GM12878 (cell line): ENCODE data around the gene TPST1. TPM values are rescaled to one million over a fixed set of nuclear protein-coding genes. Genes with fewer than 3 reads are reported as not detected.

ENCODE experiments used
- ATAC-seq: fragments of 200-7000 bp; cut with Tn5 transposase; 3 replicates; pipeline ENCODE4 v1.9.1; 2020; ENCODE audit warnings: mild to moderate bottlenecking, moderate library complexity
- BruUV-seq: library from RNA; stranded (reverse); fragments of 400-500 nt; replicated peaks from 2 replicates; lab custom pipeline; 2021; lab: Mats Ljungman, UMichigan
- CTCF ChIA-PET: fragments of 300-600 bp; sonication (Branson Sonifier 250); formaldehyde crosslinking; extraction: SDS; loops from one replicate; lab custom pipeline; 2021; ENCODE audit warnings: inconsistent platforms; lab: Yijun Ruan, JAX
- POLR2A ChIA-PET: fragments of 350-600 bp; formaldehyde crosslinking; extraction: SDS; loops from one replicate; lab custom pipeline; 2021; ENCODE audit warnings: inconsistent platforms; lab: Charles Lee
- RAD21 ChIA-PET: fragments of 300-600 bp; sonication (Branson Sonifier 250); formaldehyde crosslinking; loops from one replicate; lab custom pipeline; 2023; ENCODE audit warnings: antibody characterized with exemption; ENCODE audit not compliant: unreplicated experiment; lab: Charles Lee
- SMC1A ChIA-PET: fragments of 300-600 bp; sonication (Branson Sonifier 250); formaldehyde crosslinking; loops from one replicate; lab custom pipeline; 2023; ENCODE audit not compliant: unreplicated experiment, uncharacterized antibody; lab: Charles Lee
- DNase-seq: peaks from one replicate; pipeline ENCODE4 v3.0.0-alpha.2; 2011; ENCODE audit warnings: low read depth, low spot score
- FAIRE-seq: peaks from 3 replicates; lab custom pipeline; 2011; peaks lifted over from hg19 to GRCh38; lab: Jason Lieb, UNC
- H2AFZ ChIP-seq: 2 replicates; pipeline ENCODE4 v1.6.0; 2011; ENCODE audit warnings: low read depth, low read length, control low read depth; ENCODE audit not compliant: control insufficient read depth
- H3K27ac ChIP-seq: 2 replicates; pipeline ENCODE4 v1.5.1; 2011; ENCODE audit warnings: control low read depth; ENCODE audit not compliant: control insufficient read depth, insufficient read depth
- H3K27me3 ChIP-seq, 2 experiments: replicated peaks in 1 of 2; 2 replicates each; pipeline versions ENCODE4 v1.6.0 to v1.6.1; 2011; ENCODE audit warnings: low read length in 1 of 2; ENCODE audit not compliant: control insufficient read depth in 2 of 2, insufficient read depth in 2 of 2
- H3K36me3 ChIP-seq, 2 experiments: 2 replicates each; pipeline ENCODE4 v1.5.1; 2011; ENCODE audit warnings: low read length in 1 of 2; ENCODE audit not compliant: control insufficient read depth in 2 of 2, insufficient read depth in 2 of 2
- H3K4me1 ChIP-seq: 2 replicates; pipeline ENCODE4 v1.6.1; 2011; ENCODE audit warnings: mild to moderate bottlenecking, low read length, moderate library complexity, mixed read lengths; ENCODE audit not compliant: control insufficient read depth, insufficient read depth
- H3K4me2 ChIP-seq: 2 replicates; pipeline ENCODE4 v1.6.0; 2011; ENCODE audit warnings: control low read depth; ENCODE audit not compliant: control insufficient read depth, insufficient read depth
- H3K4me3 ChIP-seq: fragments of 200-600 bp; sonication (generic); 2 replicates; pipeline ENCODE4 v1.5.1; 2016
- H3K79me2 ChIP-seq: 2 replicates; pipeline ENCODE4 v1.6.0; 2011; ENCODE audit warnings: low read length; ENCODE audit not compliant: control insufficient read depth, insufficient read depth
- H3K9ac ChIP-seq: 2 replicates; pipeline ENCODE4 v1.8.0; 2011; ENCODE audit warnings: low read length, control low read depth, mixed read lengths; ENCODE audit not compliant: control insufficient read depth, insufficient read depth
- H3K9me3 ChIP-seq: replicated peaks from 3 replicates; pipeline ENCODE4 v1.5.1; 2011; ENCODE audit warnings: mild to moderate bottlenecking, low read length; ENCODE audit not compliant: control insufficient read depth, insufficient read depth
- H4K20me1 ChIP-seq: 2 replicates; pipeline ENCODE4 v1.6.0; 2011; ENCODE audit not compliant: control insufficient read depth, insufficient read depth
- ATF3 ChIP-seq: IDR thresholded peaks from 2 replicates; pipeline ENCODE4 v1.6.1; 2011; ENCODE audit warnings: low read depth, mild to moderate bottlenecking, low read length, moderate library complexity, borderline replicate concordance; ENCODE audit errors: extremely low read depth
- BHLHE40 ChIP-seq, 2 experiments: fragments of 450-650 bp in 1 of 2; IDR thresholded peaks; 2 replicates each; pipeline ENCODE4 v1.6.1; 2011 to 2017; ENCODE audit warnings: low read depth in 2 of 2, borderline replicate concordance in 1 of 2, improper control_type of control experiment in 1 of 2, low read length in 1 of 2, mild to moderate bottlenecking in 1 of 2
- DPF2 ChIP-seq: fragments of 450-650 bp; IDR thresholded peaks from 2 replicates; pipeline ENCODE4 v1.6.1; 2017; ENCODE audit warnings: mild to moderate bottlenecking
- FOS ChIP-seq: IDR thresholded peaks from 3 replicates; pipeline ENCODE4 v1.6.1; 2011; ENCODE audit warnings: borderline replicate concordance; ENCODE audit not compliant: insufficient read length; ENCODE audit errors: extremely low read depth
- HDAC6 ChIP-seq: fragments of 200-600 bp; sonication (generic); IDR thresholded peaks from one replicate; pipeline ENCODE4 v1.8.0; 2017; ENCODE audit warnings: antibody characterized with exemption; ENCODE audit not compliant: unreplicated experiment
- NFYB ChIP-seq: IDR thresholded peaks from 2 replicates; pipeline ENCODE4 v1.6.1; 2011; ENCODE audit warnings: low read depth, mild to moderate bottlenecking, low read length, improper control_type of control experiment, moderate library complexity; ENCODE audit not compliant: insufficient read depth
- NRF1 ChIP-seq: conservative IDR thresholded peaks from 2 replicates; pipeline ENCODE4 v1.6.1; 2011; ENCODE audit warnings: mild to moderate bottlenecking, low read depth, low read length, improper control_type of control experiment
- PAX5 ChIP-seq: IDR thresholded peaks from 2 replicates; pipeline ENCODE4 v1.6.1; 2011; ENCODE audit warnings: low read depth, low read length, borderline replicate concordance
- RAD51 ChIP-seq: fragments of 450-650 bp; IDR thresholded peaks from 2 replicates; pipeline ENCODE4 v1.6.1; 2016; ENCODE audit warnings: moderate library complexity, mild to moderate bottlenecking, inconsistent platforms
- SMAD1 ChIP-seq: fragments of 450-650 bp; IDR thresholded peaks from 2 replicates; pipeline ENCODE4 v1.6.1; 2018; ENCODE audit warnings: mild to moderate bottlenecking, low read depth; ENCODE audit not compliant: partially characterized antibody
- SMC3 ChIP-seq: IDR thresholded peaks from 2 replicates; pipeline ENCODE4 v1.6.1; 2011; ENCODE audit warnings: low read length, improper control_type of control experiment, borderline replicate concordance
- STAT3 ChIP-seq: IDR thresholded peaks from 2 replicates; pipeline ENCODE4 v1.6.1; 2011; ENCODE audit warnings: low read depth, low read length, improper control_type of control experiment
- SUZ12 ChIP-seq: fragments of 200-600 bp; sonication (generic); IDR thresholded peaks from one replicate; pipeline ENCODE4 v1.6.1; 2018; ENCODE audit warnings: antibody characterized with exemption, mild to moderate bottlenecking; ENCODE audit not compliant: unreplicated experiment
- YBX1 ChIP-seq: fragments of 450-650 bp; IDR thresholded peaks from 2 replicates; pipeline ENCODE4 v1.6.1; 2016; ENCODE audit warnings: antibody characterized with exemption
- ZBTB11 ChIP-seq: fragments of 450-650 bp; formaldehyde crosslinking; IDR thresholded peaks from 2 replicates; pipeline ENCODE4 v1.5.0; 2022; ENCODE audit warnings: mild to moderate bottlenecking, missing genetic modification characterization
- ZNF274 ChIP-seq: IDR thresholded peaks from one replicate; pipeline ENCODE4 v1.8.0; 2011; ENCODE audit not compliant: insufficient read length, insufficient read depth
- WGBS: methylation state at CpG from one replicate; pipeline ENCODE4 v1.1.6; 2016; ENCODE audit warnings: low lambda C conversion rate; ENCODE audit not compliant: insufficient replicate concordance, insufficient coverage; ENCODE audit errors: missing lambda C conversion rate; 5-methylcytosine and 5-hydroxymethylcytosine counted together
- in situ Hi-C: fragments of 300-500 bp; cut with MboI; formaldehyde crosslinking; loops from 9 replicates; pipeline ENCODE4 v1.14.3; 2018; ENCODE audit warnings: mixed read lengths
- intact Hi-C: fragments of 100-400 bp; cut with micrococcal nuclease; formaldehyde crosslinking; loops from one replicate; pipeline ENCODE4 v1.14.2; 2022; ENCODE audit not compliant: unreplicated experiment
- polyA plus RNA-seq, 11 experiments: library from polyadenylated mRNA; depleted of rRNA in 4 of 11; unstranded in 6 of 11; stranded (reverse) in 5 of 11; fragments of >200 nt; fragmentation: Nextera tagmentation in 4 of 11; fragmentation: Illumina TruSeq in 1 of 11; extraction: Ambion mirVana in 4 of 11; extraction: Trizol in 1 of 11; gene quantifications; 1 replicate in 1 of 11; 2 replicates in 10 of 11; pipeline versions ENCODE4 v1.2.1 to v1.2.3, GENCODE V29; 2011 to 2016; ENCODE audit warnings: inconsistent platforms in 2 of 11, missing spikeins in 2 of 11, low read depth in 1 of 11
- total RNA-seq, 4 experiments: library from RNA; depleted of rRNA in 3 of 4; stranded (reverse); fragments of >200 nt in 3 of 4; fragmentation: Illumina TruSeq in 1 of 4; extraction: Trizol in 1 of 4; gene quantifications; 2 replicates each; pipeline versions ENCODE4 v1.2.1 to v1.2.3, GENCODE V29; 2013 to 2021
- TF ChIP-seq, protein P1 (sequence below): fragments of 450-650 bp; IDR thresholded peaks from 2 replicates; pipeline ENCODE4 v1.6.1; 2017; ENCODE audit warnings: antibody characterized with exemption, mild to moderate bottlenecking, moderate library complexity

TPST1 gene
- total and polyA plus RNA-seq, 10 of the 15 experiments (the other 5 are each of a cell fraction or from before 2014, with no cell fraction given) = 1.1 to 10.6 (median 7.5) TPM

GRCh38 chr7:66296557-66296956, 91.4 kb downstream of the TPST1 start:
- WGBS = 73% methylated on average over 3 of the region's 3 CpGs
- Histone ChIP-seq H3K4me1 (no peaks in the 10 kb centered on the region), H4K20me1 (no peaks in the 10 kb centered on the region), H3K9ac (no peak overlapping the region), H3K79me2 (no peaks in the 10 kb centered on the region), H3K4me2 (no peak overlapping the region), H3K27me3 (no peaks in the 10 kb centered on the region), H3K36me3 (no peaks in the 10 kb centered on the region), H3K27ac (no peak overlapping the region), H2AFZ (no peak overlapping the region), H3K4me3 (no peak overlapping the region), H3K9me3 (no peaks in the 10 kb centered on the region; the same call in 2 of the 3 replicates)
- BruUV-seq = no TSS peak
- ChIA-PET CTCF (no interaction called here), RAD21 (no interaction called here), POLR2A (no interaction called here), SMC1A (no interaction called here)
- DNase-seq = no peak
- in situ Hi-C loops (no loop called here), intact Hi-C loops (no loop called here)
- ATAC-seq = no peak
- FAIRE-seq = no peak
- no peak for TF ChIP-seq ATF3
- TF ChIP-seq RAD51 = no peak
- no peak for TF ChIP-seq HDAC6
- TF ChIP-seq, protein P1, sequence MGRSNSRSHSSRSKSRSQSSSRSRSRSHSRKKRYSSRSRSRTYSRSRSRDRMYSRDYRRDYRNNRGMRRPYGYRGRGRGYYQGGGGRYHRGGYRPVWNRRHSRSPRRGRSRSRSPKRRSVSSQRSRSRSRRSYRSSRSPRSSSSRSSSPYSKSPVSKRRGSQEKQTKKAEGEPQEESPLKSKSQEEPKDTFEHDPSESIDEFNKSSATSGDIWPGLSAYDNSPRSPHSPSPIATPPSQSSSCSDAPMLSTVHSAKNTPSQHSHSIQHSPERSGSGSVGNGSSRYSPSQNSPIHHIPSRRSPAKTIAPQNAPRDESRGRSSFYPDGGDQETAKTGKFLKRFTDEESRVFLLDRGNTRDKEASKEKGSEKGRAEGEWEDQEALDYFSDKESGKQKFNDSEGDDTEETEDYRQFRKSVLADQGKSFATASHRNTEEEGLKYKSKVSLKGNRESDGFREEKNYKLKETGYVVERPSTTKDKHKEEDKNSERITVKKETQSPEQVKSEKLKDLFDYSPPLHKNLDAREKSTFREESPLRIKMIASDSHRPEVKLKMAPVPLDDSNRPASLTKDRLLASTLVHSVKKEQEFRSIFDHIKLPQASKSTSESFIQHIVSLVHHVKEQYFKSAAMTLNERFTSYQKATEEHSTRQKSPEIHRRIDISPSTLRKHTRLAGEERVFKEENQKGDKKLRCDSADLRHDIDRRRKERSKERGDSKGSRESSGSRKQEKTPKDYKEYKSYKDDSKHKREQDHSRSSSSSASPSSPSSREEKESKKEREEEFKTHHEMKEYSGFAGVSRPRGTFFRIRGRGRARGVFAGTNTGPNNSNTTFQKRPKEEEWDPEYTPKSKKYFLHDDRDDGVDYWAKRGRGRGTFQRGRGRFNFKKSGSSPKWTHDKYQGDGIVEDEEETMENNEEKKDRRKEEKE = no peak
- no peak for TF ChIP-seq PAX5
- TF ChIP-seq YBX1 = no peak
- TF ChIP-seq NFYB = no peak
- no peak for TF ChIP-seq NRF1
- no peak for TF ChIP-seq SMC3
- TF ChIP-seq SMAD1 = no peak
- no peak for TF ChIP-seq BHLHE40 (IDR thresholded peaks at IDR 0.05; ENCODE audit: borderline replicate concordance in 1 of 2, low read depth in 2 of 2, low read length in 1 of 2)
- TF ChIP-seq STAT3 = no peak
- no peak for TF ChIP-seq ZNF274
- TF ChIP-seq ZBTB11 = no peak
- TF ChIP-seq DPF2 = no peak
- no peak for TF ChIP-seq SUZ12
- no peak for TF ChIP-seq FOS
